IgD-negative memory B cell (primary cell): ENCODE measurements around the gene APOO. TPM values are rescaled to one million over a fixed set of nuclear protein-coding genes. Genes with fewer than 3 reads are reported as not detected.

ENCODE experiments used
- H3K27ac Mint-ChIP-seq, 3 donors: one replicate each; pipeline ENCODE4 v1.8.0; 2020 to 2022; ENCODE audit warnings: mild to moderate bottlenecking in 3 of 3, mixed read lengths in 3 of 3, moderate library complexity in 1 of 3
- H3K27me3 Mint-ChIP-seq: one replicate; pipeline ENCODE4 v1.8.0; 2021; ENCODE audit warnings: mixed read lengths
- H3K36me3 Mint-ChIP-seq: one replicate; pipeline ENCODE4 v1.8.0; 2020; ENCODE audit warnings: mild to moderate bottlenecking, mixed read lengths
- H3K4me1 Mint-ChIP-seq, 3 donors: one replicate each; pipeline ENCODE4 v1.8.0; 2020 to 2022; ENCODE audit warnings: mixed read lengths in 3 of 3, mild to moderate bottlenecking in 1 of 3
- H3K4me3 Mint-ChIP-seq, 4 donors: one replicate each; pipeline ENCODE4 v1.8.0; 2020 to 2022; ENCODE audit warnings: mild to moderate bottlenecking in 4 of 4, mixed read lengths in 4 of 4, moderate library complexity in 3 of 4
- H3K9me3 Mint-ChIP-seq, 3 donors: one replicate each; pipeline ENCODE4 v1.8.0; 2020 to 2021; ENCODE audit warnings: mixed read lengths in 3 of 3, mild to moderate bottlenecking in 1 of 3
- polyA plus RNA-seq: library from polyadenylated mRNA; unstranded; fragments of 300-500 nt; fragmentation: Illumina TruSeq; gene quantifications from one replicate; pipeline ENCODE4 v1.2.3, GENCODE V29; 2021

Gene APOO
- polyA plus RNA-seq, 1 donor from 2014 or later, result 18.1 TPM

GRCh38 chrX:23804578-23804977 lies 103.2 kb downstream of the APOO start:
- no peaks in the 10 kb centered on the region for H3K36me3 Mint-ChIP-seq
- peak overlapping the region in 1 of 3 donors; percentile 91 for H3K27ac Mint-ChIP-seq
- H3K27me3 Mint-ChIP-seq, result peaks cover 1% of the 10 kb centered on the region
- H3K4me1 Mint-ChIP-seq, result peaks cover 6 to 10% (median 7%) of the 10 kb centered on the region in 3 donors
- no peak overlapping the region for H3K4me3 Mint-ChIP-seq
- no peaks in the 10 kb centered on the region for H3K9me3 Mint-ChIP-seq

DNA sequence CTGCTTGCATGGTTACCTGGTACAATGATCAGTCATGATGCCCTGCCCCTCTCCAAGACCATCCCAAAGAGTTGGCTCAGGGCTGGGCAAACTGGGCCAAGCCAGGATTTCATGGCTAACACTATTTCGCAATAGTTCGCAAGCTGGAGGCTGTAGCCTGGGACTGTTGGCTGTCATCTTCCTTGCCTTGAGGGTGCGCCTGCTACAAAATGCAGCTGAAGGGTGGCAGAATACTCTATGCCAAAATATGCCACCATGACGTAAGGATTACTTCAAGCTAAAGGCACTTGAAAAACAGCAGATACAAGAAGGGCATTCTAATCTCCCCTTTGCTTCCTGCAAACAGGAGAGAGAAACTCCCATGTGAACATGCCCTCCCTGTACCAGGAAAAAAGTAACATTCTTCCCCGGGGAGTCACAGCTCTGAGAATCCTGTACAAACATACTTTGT lies 103.8 kb downstream of the APOO start:
- Mint-ChIP-seq H3K4me3 (no peak overlapping the region), H3K36me3 (no peaks in the 10 kb centered on the region), H3K27me3 (peaks cover 1% of the 10 kb centered on the region), H3K9me3 (no peaks in the 10 kb centered on the region), H3K4me1 (peaks cover 6 to 9% (median 7%) of the 10 kb centered on the region in 3 donors), H3K27ac (peak overlapping the region in 1 of 3 donors; percentile 91)

GRCh38 chrX:23802431-23802830 lies 105.3 kb downstream of the APOO start:
- no peaks in the 10 kb centered on the region for H3K36me3 Mint-ChIP-seq
- no peaks in the 10 kb centered on the region for H3K9me3 Mint-ChIP-seq
- H3K27me3 Mint-ChIP-seq, result peaks cover 1% of the 10 kb centered on the region
- no peak overlapping the region for H3K4me3 Mint-ChIP-seq
- no peak overlapping the region for H3K27ac Mint-ChIP-seq
- H3K4me1 Mint-ChIP-seq, result peaks cover 6 to 7% (median 6%) of the 10 kb centered on the region in 3 donors

GRCh38 chrX:23799469-23800065 lies 108.2 kb downstream of the APOO start:
- no peaks in the 10 kb centered on the region for H3K36me3 Mint-ChIP-seq
- no peak overlapping the region for H3K27ac Mint-ChIP-seq
- peaks cover 1% of the 10 kb centered on the region for H3K27me3 Mint-ChIP-seq
- no peak overlapping the region for H3K4me3 Mint-ChIP-seq
- peaks cover 2 to 6% (median 4%) of the 10 kb centered on the region in 3 donors for H3K4me1 Mint-ChIP-seq
- no peaks in the 10 kb centered on the region for H3K9me3 Mint-ChIP-seq

DNA sequence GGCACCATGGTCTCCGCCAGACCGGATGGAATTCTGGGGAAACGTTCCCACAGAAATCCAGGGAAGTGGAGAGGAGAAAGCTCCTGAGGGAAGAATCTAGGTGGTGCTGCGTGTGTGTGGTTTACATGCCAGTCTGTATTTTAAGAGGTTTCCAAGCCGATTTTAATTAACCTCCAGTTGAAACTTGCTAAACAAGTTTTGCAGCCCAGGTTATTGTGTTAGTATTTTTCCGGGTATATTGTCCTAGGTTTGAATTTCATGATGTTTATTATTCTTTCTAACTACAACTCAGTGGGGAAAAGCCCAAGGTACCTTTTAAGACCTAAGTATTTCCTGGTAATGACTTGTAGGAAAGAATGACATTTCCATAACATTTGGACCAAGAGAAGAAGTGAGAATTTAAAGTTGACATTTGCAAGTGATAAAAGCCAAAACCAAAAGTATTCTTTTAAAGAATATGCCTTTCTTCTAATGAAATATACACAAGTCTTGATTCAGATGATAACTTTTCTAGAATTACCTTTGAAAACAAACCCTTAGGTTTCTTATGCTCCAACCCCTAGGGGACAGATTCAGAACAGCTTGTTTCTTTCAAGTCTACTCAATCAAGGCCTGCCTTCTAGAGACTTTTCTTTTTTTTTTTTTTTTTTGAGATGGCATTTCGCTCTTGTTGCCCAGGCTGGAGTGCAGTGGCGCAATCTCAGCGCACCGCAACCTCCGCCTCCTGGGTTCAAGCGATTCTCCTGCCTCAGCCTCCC lies 110.2 kb downstream of the APOO start:
- Mint-ChIP-seq H3K4me3 (no peak overlapping the region), H3K27ac (no peak overlapping the region), H3K4me1 (peaks cover under 1 to 5% (median 3%) of the 10 kb centered on the region in 3 donors), H3K9me3 (no peaks in the 10 kb centered on the region), H3K27me3 (peaks cover 1% of the 10 kb centered on the region), H3K36me3 (no peaks in the 10 kb centered on the region)

- Mint-ChIP-seq H3K4me1 (no peaks in the 10 kb centered on the region), H3K27ac (no peak overlapping the region), H3K4me3 (no peak overlapping the region), H3K27me3 (peaks cover 1% of the 10 kb centered on the region), H3K9me3 (no peaks in the 10 kb centered on the region), H3K36me3 (no peaks in the 10 kb centered on the region)
These were observed 112.5 kb downstream of the APOO start for GRCh38 chrX:23795221-23795620.

- H3K36me3 Mint-ChIP-seq, result no peaks in the 10 kb centered on the region
- no peak overlapping the region for H3K4me3 Mint-ChIP-seq
- peak overlapping the region in 1 of 3 donors; percentile 87 for H3K27ac Mint-ChIP-seq
- no peaks in the 10 kb centered on the region for H3K9me3 Mint-ChIP-seq
- peaks cover 0 to 3% (median 0%) of the 10 kb centered on the region in 3 donors for H3K4me1 Mint-ChIP-seq
- H3K27me3 Mint-ChIP-seq, result no peaks in the 10 kb centered on the region
These were observed 114.7 kb downstream of the APOO start for GRCh38 chrX:23792861-23793553.

- Mint-ChIP-seq H3K27me3 (no peaks in the 10 kb centered on the region), H3K36me3 (no peaks in the 10 kb centered on the region), H3K27ac (no peak overlapping the region), H3K4me1 (peaks cover 8 to 11% (median 9%) of the 10 kb centered on the region in 3 donors), H3K4me3 (no peak overlapping the region), H3K9me3 (no peaks in the 10 kb centered on the region)
These were observed 117.6 kb downstream of the APOO start for GRCh38 chrX:23790155-23790497.

- Mint-ChIP-seq H3K4me3 (no peak overlapping the region), H3K27ac (no peak overlapping the region), H3K4me1 (peaks cover 12 to 15% (median 13%) of the 10 kb centered on the region in 3 donors), H3K27me3 (no peaks in the 10 kb centered on the region), H3K9me3 (no peaks in the 10 kb centered on the region), H3K36me3 (no peaks in the 10 kb centered on the region)
These were observed 118.2 kb downstream of the APOO start for GRCh38 chrX:23789386-23790154.

DNA sequence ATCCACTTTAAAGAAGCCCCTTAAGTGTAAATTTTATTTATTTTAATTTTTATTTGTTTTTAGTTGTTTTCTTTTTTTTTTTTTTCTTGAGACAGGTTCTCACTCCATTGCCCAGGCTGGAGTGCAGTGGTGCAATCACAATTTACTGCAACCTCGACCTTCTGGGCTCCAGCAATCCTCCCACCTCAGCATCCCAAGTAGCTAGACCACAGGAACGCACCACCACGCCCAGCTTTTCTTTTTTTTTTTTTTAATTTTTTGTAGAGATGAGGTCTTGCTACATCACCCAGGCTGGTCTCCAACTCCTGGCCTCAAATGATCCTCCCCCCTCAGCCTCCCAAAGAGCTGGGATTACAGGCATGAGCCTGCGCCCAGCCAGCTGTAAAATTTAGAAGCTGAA lies 118.8 kb downstream of the APOO start:
- H3K4me1 Mint-ChIP-seq, result peaks cover 13 to 22% (median 19%) of the 10 kb centered on the region in 3 donors
- no peaks in the 10 kb centered on the region for H3K27me3 Mint-ChIP-seq
- H3K36me3 Mint-ChIP-seq, result no peaks in the 10 kb centered on the region
- H3K4me3 Mint-ChIP-seq, result no peak overlapping the region
- H3K27ac Mint-ChIP-seq, result no peak overlapping the region
- H3K9me3 Mint-ChIP-seq, result no peaks in the 10 kb centered on the region

GRCh38 chrX:23788521-23788920 lies 119.2 kb downstream of the APOO start:
- H3K27me3 Mint-ChIP-seq, result no peaks in the 10 kb centered on the region
- H3K27ac Mint-ChIP-seq, result no peak overlapping the region
- H3K4me3 Mint-ChIP-seq, result peak overlapping the region in 1 of 4 donors; percentile 22
- no peaks in the 10 kb centered on the region for H3K9me3 Mint-ChIP-seq
- no peaks in the 10 kb centered on the region for H3K36me3 Mint-ChIP-seq
- peaks cover 13 to 23% (median 22%) of the 10 kb centered on the region in 3 donors for H3K4me1 Mint-ChIP-seq

GRCh38 chrX:23787745-23788118 lies 120.0 kb downstream of the APOO start:
- H3K27ac Mint-ChIP-seq, result no peak overlapping the region

GRCh38 chrX:23786268-23786815 lies 121.4 kb downstream of the APOO start:
- H3K9me3 Mint-ChIP-seq, result no peaks in the 10 kb centered on the region
- peak overlapping the region in 2 of 4 donors; percentile 58 to 93 for H3K4me3 Mint-ChIP-seq
- no peaks in the 10 kb centered on the region for H3K36me3 Mint-ChIP-seq
- H3K27ac Mint-ChIP-seq, result peak overlapping the region in 2 of 3 donors; percentile 27 to 58
- H3K27me3 Mint-ChIP-seq, result no peaks in the 10 kb centered on the region
- peaks cover 18 to 36% (median 28%) of the 10 kb centered on the region in 3 donors for H3K4me1 Mint-ChIP-seq

More at GRCh38 chrX:23787745-23788118, 120.0 kb downstream of the APOO start:
- Mint-ChIP-seq H3K27me3 (no peaks in the 10 kb centered on the region), H3K36me3 (no peaks in the 10 kb centered on the region), H3K4me1 (peaks cover 13 to 25% (median 22%) of the 10 kb centered on the region in 3 donors), H3K9me3 (no peaks in the 10 kb centered on the region), H3K4me3 (peak overlapping the region in 1 of 4 donors; percentile 22)

DNA sequence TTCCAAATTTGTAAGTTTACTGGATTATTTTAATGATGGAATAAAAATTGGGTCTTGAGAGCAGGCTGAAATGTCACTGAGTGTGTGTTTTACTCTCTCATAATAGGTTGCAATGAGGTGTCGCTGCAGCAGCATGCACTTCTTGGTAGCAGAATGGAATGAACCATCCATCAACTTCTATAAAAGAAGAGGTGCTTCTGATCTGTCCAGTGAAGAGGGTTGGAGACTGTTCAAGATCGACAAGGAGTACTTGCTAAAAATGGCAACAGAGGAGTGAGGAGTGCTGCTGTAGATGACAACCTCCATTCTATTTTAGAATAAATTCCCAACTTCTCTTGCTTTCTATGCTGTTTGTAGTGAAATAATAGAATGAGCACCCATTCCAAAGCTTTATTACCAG lies 122.2 kb downstream of the APOO start:
- peak overlapping the region in 2 of 3 donors; percentile 39 to 97 for H3K27ac Mint-ChIP-seq
- peaks cover 21 to 40% (median 31%) of the 10 kb centered on the region in 3 donors for H3K4me1 Mint-ChIP-seq
- H3K27me3 Mint-ChIP-seq, result no peaks in the 10 kb centered on the region
- H3K4me3 Mint-ChIP-seq, result peak overlapping the region; percentile 43 to 96 (median 94)
- H3K9me3 Mint-ChIP-seq, result no peaks in the 10 kb centered on the region
- no peaks in the 10 kb centered on the region for H3K36me3 Mint-ChIP-seq
